Lower leg skin (tissue), 4 donors: ENCODE measurements around the gene PRKCSH. TPM values are rescaled to one million over a fixed set of nuclear protein-coding genes. Genes with fewer than 3 reads are reported as not detected.
"Not testable (repeated sequence)": the region's sequence is repeated elsewhere in the genome, so short reads cannot be mapped to it uniquely, and the experiment has no call there.

ENCODE experiments used
- DNase-seq, 2 donors: peaks; one replicate each; pipeline ENCODE4 v3.0.0-alpha.2; 2019; ENCODE audit warnings: low spot score in 2 of 2
- H3K4me3 ChIP-seq: fragments of 200-600 bp; sonication (generic); 2 replicates; pipeline ENCODE4 v1.5.1; 2017; ENCODE audit warnings: mild to moderate bottlenecking, low read depth; ENCODE audit not compliant: poor library complexity, severe bottlenecking
- POLR2A ChIP-seq, 2 donors: fragments of 450-650 bp; IDR thresholded peaks; one replicate each; pipeline ENCODE4 v1.6.1; 2016 to 2017; ENCODE audit warnings: antibody characterized with exemption in 2 of 2, mild to moderate bottlenecking in 1 of 2, moderate library complexity in 1 of 2
- WGBS, 2 donors: methylation state at CpG; one replicate each; pipeline ENCODE4 v1.1.5; 2018; 5-methylcytosine and 5-hydroxymethylcytosine counted together
- intact Hi-C: fragments of 100-400 bp; cut with DNase I; formaldehyde crosslinking; loops from one replicate; pipeline ENCODE4 v1.15.0; 2023; ENCODE audit warnings: low total_unique reads
- total RNA-seq, 4 donors: library from RNA; depleted of rRNA; stranded (reverse); fragments of >200 nt; gene quantifications; one replicate each; pipeline ENCODE4 v1.1.0, GENCODE V29; 2016
- TF ChIP-seq, protein P1 (sequence below), 3 donors: fragments of 450-650 bp; IDR thresholded peaks; one replicate each; pipeline ENCODE4 v1.5.1; 2016; ENCODE audit warnings: antibody characterized with exemption in 3 of 3, mild to moderate bottlenecking in 3 of 3, moderate library complexity in 2 of 3

PRKCSH gene
- total RNA-seq, 4 donors from 2014 or later, result 121 to 189 (median 157) TPM

- TF ChIP-seq, protein P1, sequence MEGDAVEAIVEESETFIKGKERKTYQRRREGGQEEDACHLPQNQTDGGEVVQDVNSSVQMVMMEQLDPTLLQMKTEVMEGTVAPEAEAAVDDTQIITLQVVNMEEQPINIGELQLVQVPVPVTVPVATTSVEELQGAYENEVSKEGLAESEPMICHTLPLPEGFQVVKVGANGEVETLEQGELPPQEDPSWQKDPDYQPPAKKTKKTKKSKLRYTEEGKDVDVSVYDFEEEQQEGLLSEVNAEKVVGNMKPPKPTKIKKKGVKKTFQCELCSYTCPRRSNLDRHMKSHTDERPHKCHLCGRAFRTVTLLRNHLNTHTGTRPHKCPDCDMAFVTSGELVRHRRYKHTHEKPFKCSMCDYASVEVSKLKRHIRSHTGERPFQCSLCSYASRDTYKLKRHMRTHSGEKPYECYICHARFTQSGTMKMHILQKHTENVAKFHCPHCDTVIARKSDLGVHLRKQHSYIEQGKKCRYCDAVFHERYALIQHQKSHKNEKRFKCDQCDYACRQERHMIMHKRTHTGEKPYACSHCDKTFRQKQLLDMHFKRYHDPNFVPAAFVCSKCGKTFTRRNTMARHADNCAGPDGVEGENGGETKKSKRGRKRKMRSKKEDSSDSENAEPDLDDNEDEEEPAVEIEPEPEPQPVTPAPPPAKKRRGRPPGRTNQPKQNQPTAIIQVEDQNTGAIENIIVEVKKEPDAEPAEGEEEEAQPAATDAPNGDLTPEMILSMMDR (IDR thresholded peaks at IDR 0.05), result no peak
- no peak for TF ChIP-seq POLR2A (IDR thresholded peaks at IDR 0.05)
- DNase-seq, result no peak
- intact Hi-C loops, result no loop called here
- H3K4me3 ChIP-seq, result no peak overlapping the region
- 79 to 82% methylated on average over 33 of the region's 33 CpGs for WGBS, 2 donors
Measured at GRCh38 chr19:11452620-11453310, 17.3 kb downstream of the PRKCSH start.

DNA sequence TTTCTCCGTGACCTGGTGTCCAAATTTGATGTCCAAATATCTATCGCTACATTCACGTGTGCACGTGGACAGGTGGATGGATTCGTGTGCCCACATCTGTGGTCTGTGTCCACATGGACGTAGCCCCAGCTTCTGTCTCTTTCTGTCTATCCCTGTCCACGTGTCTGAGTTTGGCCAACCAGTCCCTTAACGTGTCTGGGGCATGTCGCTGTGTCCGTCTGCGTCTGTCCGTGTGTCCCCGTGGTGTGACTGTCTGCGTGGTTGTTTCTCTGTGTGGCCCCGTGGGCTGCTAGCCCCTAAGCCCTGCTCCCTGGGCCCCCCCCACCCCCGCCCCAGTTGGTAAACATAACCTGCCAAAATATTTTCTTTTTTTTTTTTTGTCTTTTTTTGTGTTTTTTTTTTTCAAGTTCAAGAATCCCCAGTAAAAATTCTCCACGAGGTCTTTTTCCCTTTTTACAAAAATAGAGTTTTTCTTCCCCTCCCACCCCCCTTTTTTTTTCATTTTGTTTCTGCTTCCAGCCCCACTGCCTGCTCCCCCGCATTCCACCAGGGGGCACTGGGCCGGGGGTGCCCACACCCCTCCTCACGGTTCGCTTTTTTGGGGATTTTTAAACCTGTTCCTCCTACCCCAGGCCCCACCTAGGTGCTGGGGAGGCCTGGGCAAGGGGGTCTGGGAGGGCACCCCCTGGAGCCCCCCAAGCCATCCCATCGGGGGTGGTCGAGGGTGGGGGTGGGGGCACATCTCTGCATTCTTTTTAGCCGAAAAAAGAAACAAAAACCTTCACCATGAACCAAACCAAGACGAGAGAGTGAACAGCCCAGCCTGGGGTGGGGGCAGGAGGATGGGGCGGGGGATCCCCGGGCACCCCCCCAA, 18.3 kb downstream of the PRKCSH start:
- TF ChIP-seq, protein P1 (IDR thresholded peaks at IDR 0.05), result no peak
- TF ChIP-seq POLR2A (IDR thresholded peaks at IDR 0.05), result no peak
- H3K4me3 ChIP-seq, result no peak overlapping the region
- 52 to 61% methylated on average over 27 of the region's 27 CpGs for WGBS, 2 donors
- no peak for DNase-seq
- intact Hi-C loops, result no loop called here

GRCh38 chr19:11455233-11455554, 19.8 kb downstream of the PRKCSH start:
- WGBS, 2 donors, result 82 to 90% methylated on average over 9 of the region's 9 CpGs
- DNase-seq, intact Hi-C loops: not testable (repeated sequence)

GRCh38 chr19:11456659-11457058, 21.2 kb downstream of the PRKCSH start:
- WGBS, 2 donors, result 91 to 92% methylated on average over 7 of the region's 7 CpGs
- TF ChIP-seq POLR2A (IDR thresholded peaks at IDR 0.05), result no peak
- TF ChIP-seq, protein P1 (IDR thresholded peaks at IDR 0.05), result no peak
- DNase-seq, result no peak
- H3K4me3 ChIP-seq, result no peak overlapping the region
- intact Hi-C loops, result no loop called here

More at GRCh38 chr19:11455233-11455554, 19.8 kb downstream of the PRKCSH start:
- not testable (repeated sequence) for H3K4me3 ChIP-seq

- no peak overlapping the region for H3K4me3 ChIP-seq
- no peak for DNase-seq
- intact Hi-C loops, result no loop called here
- TF ChIP-seq, protein P1 (IDR thresholded peaks at IDR 0.05), result no peak
- no peak for TF ChIP-seq POLR2A (IDR thresholded peaks at IDR 0.05)
- 30 to 38% methylated on average over 9 to 16 of the region's 18 CpGs for WGBS, 2 donors
Measured at GRCh38 chr19:11457115-11457514, 21.7 kb downstream of the PRKCSH start.

DNA sequence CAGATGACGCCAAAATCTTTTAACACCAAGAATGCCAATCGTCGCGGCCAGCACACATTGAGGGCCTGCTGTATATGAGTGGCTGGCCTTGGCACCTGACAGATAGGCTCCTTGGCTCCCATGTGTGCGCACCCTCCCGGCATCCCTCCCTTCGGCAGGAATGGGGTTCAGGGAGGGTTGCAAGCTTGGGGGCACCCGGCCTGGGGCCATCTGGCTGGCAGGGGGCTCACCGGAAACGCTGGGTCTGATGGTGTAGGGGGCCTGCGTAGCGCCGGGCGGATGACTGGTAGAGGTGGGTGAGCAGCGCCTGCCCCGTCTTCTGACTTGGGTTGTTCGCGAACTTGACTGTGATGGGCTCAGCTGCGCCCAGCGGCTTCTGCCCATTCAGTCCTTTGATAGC, 22.4 kb downstream of the PRKCSH start:
- no peak overlapping the region for H3K4me3 ChIP-seq
- 82 to 90% methylated on average over 16 to 20 of the region's 20 CpGs for WGBS, 2 donors
- no peak for DNase-seq
- TF ChIP-seq, protein P1 (IDR thresholded peaks at IDR 0.05), result no peak
- no peak for TF ChIP-seq POLR2A (IDR thresholded peaks at IDR 0.05)
- intact Hi-C loops, result no loop called here
